COLO829 (cell line): Measurements from ENCODE around the gene RBM15.

Experiments
- DNase-seq: peaks from one replicate; pipeline ENCODE4 v3.0.0; 2012; ENCODE audit warnings: low spot score

The RBM15 gene

DNA sequence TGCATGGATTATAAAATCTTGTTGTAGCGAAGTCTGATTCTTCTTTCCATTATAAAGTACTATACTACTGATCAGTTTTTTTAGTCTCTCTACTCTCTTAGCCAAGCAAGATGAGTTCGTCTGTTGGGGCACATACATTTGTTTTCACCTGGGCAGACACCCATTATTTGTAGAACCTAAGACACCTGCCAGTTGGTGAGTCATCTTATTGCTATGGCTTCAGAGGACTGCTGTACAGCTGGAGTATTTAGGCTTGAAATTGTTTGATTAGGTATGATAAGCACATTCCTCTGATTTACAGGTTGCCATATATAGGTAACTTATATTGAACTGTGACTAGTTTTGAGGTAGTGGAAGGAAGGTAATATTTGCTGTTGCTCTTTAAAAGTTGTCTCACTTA is 17.2 kb downstream of the RBM15 start:
- DNase-seq, result no peak

DNA sequence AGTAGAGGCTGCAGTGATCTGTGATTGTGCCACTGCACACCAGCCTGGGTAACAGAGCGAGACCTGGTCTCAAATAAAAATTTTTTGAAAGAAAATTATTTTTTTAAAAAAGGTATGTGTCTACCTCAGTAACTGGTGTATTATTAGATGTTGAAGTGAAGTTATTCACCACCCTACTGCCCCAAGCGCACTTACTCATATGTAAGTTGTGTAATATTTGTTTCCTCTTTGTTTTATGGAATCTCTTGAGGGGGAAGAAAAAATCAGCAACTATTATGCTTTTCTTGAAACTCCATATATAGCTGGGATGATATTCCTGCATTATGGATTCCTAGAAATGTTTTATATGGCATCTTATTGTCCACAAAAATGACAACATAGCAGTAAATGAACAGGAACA is 21.3 kb downstream of the RBM15 start:
- no peak for DNase-seq

DNA sequence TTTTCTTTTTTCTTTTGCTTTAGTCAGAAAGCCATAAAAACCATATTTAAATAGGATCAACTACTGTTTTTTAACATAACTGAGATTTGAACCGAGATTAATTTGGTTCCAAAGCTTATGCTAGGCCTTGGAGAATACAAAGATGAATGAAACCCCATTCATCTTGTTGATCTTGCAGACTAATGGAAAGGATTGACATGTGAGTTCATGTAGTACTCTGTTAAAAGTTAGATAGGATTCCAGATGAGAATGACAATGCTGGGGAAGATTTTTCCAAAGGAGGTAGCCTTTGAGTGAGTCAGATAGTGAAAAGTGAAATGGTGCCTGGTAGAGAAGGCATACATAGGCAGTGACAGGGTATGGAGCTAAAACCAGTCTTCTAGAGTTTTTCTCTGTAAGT is 22.7 kb downstream of the RBM15 start:
- DNase-seq, result peak; percentile 57

DNA sequence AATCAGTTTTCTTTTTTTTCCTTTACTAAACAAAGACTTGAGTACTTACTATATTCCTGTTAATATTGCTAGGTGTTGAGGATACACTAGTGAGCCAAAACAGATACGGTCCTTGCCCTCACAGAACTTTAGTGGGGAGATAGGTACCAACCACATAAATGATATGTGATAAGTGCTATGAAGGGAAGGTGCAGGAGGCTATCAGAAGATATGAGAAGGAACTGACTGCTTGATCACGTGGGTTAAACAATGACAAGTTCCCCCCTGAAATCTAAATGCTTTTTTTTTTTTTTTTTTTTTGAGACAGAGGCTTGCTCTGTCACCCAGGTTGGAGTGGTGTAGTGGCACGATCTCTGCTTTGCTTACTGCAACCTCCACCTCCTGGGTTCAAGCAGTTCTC is 25.0 kb downstream of the RBM15 start:
- no peak for DNase-seq

DNA sequence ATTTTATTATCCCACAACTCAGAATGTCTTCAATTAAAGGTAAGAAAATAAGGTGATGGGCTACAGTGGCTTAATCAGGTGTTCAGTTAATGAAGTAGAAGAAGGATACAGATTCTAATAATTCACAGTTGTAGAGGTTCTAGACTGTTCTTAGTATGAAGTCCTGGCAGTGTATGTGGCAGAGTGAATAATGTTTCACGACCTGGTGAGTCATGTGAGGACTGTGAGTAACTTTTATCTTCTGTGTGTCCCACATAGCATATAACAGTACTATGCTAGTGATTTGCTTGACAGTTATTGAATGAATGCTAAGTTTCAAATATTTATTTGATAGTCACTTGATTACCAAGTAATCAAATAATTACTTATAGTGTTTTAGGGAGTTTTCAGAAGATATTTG is 31.6 kb downstream of the RBM15 start:
- DNase-seq, result no peak

DNA sequence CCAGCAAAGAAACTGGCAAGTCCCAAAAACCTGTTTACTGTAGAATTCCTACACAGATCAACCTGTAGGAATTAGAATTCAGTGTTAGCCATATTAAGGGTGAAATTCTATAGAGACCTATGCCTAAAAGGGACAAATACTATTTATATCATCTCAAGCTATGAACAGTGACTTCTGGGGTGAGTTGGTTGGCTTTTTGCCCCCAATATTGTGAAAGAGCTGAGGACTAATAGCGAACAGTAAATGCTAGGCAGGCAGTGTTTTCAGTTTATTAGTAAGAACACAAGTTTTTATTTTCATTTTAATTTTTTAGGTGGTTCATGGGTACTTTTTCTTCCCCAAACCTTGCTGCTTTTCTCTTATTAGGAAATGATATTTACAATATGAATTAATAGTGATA is 36.3 kb downstream of the RBM15 start:
- no peak for DNase-seq

DNA sequence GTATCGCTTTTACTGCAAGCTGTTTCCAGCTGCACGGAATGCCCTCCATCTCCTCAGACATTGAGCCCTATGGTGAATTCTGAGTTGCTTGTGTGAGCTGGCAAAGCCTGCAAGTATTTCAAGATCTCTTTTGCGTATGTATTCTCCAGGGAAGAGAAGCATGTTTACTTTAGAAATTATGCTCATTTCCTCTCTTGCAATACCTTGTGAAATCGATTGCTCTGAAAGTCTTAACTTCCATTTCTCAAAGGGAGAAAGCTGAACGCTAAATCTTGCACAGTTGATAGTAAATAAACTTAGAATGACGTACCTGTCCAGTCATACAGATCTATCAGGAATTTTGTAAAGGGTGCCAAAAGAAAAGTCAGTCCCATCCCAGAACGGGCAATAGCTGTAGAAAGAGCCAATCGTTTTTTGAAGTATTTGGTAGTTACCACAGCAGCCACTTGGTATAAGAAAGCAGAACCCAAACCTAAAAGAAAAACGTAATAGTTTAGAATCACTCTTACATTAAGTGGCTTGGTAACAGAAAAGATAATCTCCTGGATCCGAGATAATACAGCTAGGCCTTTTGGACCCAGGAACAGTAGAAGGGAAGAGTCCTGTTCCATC is 41.6 kb downstream of the RBM15 start:
- DNase-seq, result no peak

DNA sequence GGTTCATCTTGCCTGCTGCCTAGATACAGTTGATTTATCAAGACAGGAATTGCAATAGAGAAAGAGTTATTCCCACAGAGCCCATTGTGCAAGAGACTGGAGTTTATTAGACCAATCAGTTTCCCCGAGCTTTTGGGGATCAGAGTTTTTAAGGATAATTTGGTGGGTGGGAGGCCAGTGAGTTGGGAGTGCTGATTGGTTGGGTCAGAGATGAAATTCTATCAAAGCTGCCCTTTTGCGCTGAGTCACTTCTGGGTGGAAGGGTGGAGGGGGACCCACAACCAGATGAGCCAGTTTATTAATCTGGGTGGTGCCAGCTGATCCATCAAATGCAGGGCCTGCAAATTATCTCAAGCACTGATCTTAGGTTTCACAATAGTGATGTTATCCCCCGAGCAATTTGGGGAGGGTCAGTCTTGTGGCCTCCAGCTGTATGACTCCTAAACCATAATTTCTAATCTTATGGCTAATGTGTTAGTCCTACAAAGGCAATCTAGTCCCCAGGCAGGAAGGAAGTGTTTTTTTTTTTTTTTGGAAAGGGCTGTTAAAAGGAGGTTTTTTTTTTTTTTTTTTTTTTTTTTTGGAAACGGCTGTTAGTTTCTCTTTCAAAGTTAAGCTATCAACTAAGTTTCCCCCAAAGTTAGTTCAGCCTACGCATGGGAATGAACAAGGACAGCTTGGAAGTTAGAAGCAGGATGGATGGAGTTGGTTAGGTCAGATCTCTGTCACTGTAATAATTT is 44.2 kb downstream of the RBM15 start:
- no peak for DNase-seq

DNA sequence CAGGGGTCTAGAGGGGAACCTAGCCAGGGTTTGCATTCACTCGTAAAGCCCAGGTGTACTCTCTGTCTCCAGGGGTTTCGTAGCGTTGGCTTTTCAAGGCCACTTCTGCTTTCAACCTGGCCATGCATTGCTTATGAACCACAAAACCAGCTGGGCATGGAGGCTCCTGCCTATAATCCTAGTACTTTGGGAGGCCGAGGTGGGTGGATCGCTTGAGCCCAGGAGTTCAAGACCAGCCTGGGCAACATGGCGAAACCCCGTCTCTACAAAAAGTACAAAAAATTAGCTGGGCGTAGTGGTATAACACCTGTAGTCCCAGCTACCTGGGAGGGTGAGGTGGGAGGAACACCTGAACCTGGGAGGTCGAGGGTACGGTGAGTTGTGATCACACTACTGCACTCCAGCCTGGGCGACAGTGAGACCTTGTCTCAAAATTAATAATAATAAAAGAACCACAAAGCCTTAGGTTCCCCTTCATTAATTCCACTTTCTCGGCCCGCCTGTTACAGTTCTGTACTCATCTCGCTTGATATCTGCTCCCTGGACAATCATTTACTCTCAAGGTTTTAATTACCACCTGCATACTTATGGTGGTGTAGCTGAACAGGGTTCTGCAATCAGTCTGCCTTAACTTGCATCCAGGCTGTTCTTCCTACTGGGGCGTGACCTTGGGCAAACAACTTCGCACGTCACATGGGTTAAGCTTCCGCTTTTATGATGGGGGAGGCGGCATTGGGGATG is 45.6 kb downstream of the RBM15 start:
- DNase-seq, result no peak

DNA sequence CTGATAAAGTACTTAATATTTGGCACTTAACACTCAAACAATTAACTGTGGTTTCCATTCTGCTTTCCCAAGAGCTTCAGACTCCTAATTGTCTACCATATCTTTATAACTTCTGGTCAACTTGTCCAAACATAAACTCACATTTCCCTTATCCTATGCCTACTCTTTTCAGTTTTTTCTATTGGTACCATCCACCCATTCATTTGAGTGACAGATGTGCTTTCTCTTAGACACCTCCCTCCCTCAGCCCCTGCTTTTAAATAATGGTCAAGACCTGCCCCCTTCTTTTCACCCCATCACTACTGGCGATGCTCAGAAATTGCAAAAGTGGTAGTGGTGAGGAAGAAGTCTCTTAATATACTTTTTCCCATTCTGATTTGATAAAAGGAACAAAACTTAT is 46.2 kb downstream of the RBM15 start:
- no peak for DNase-seq

DNA sequence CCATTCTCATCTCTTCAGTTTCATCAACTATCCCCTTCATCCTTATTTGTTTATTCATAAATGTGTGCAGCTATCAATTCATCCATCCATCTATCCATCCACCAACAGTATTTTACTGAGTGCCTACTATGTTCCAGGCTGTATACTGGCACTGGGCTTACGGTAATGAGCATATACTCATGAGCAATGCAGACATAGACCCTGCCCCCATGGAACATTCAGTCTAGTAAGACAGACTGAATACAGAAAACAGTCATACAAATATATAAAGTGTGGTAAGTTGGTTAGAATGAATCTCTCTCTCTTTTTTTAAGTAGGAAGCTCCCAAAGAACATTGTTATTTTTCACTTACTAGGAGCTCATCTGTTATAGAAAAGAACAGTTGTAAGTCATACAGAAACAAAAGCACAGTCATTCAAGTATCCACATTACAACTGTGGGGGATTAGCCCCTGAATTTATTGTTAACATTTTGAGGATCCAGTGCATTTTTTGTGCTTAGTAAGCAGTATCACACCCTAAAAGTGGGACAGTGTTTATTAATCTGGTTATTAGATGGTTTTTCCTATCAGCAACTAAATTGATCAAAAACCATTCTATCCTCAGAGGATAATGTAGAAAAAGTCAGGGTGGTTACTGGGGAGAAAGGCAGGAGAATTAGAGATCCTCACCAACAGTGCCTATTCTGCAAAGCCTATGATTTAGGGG is 48.0 kb downstream of the RBM15 start:
- DNase-seq, result no peak

DNA sequence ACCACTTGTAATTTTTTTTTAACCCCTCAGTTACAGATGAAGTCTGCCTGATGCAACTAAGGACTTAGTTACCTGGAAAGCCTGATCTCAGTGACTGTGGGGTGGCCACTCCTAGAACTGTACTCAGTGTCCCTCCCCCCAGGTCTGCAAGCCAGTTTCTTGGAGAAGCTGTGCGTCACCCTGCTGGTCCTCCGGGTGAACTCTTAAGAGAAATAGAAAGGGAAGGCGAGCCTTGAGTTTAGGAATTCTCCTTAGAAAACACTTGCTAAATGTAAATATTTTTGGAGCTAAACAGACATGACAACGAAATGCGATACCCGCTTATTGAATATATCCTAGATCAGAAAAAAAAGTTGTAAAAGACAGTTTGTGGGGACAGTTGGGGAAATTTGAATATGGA is 50.9 kb downstream of the RBM15 start:
- DNase-seq, result peak; percentile 55

DNA sequence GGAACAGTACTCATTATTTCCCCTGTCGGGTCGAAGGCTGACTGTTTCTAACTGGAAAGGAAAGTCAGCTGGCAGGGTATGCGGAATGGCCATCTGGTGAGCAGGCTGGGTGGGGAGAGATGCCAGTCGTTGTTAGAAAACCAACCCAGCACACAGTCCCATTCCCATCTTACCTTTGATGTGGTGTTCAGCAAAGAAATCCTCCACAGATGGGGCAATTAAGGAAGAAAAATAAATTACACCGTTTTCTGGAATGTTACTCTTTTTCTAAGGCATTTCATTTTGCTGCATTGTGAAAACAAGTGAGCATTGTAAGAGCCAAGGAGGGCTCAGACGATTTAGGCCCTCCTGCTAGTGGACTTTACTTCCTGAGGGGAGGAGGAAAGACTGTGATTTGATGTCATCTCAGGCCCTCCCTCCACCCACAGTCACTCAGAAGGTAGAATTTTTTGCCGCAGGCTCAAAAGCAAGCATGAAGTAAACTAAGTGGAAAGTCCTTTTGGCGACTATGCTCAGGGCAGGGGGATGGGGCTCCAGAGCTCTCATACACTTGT is 51.6 kb downstream of the RBM15 start, which contains the start of gene SLC16A4:
Gene SLC16A4 (minus strand): TSS at position 335 of the 554 bp plus-strand sequence. CDS start 1,703 bp downstream, outside the sequence.
- peak; percentile 81 for DNase-seq

DNA sequence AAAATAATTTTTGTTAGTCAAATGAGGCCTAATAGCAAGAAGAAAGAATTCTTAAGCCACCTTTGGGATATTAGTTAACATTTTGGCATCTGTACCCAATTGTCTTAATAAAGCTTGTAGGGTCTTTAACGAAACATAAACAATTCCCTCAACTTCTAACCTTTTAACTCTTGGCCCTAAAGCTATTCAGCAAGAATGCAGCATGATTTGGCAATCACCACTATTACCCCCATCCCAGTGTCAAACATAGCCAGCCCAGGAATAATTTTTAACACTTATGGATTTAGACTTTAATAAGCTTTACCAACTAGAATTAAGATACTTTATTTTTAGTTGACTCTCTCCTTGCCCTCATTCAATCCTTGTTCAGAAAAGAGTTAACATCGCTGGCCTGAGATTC is 54.1 kb downstream of the RBM15 start:
- no peak for DNase-seq

DNA sequence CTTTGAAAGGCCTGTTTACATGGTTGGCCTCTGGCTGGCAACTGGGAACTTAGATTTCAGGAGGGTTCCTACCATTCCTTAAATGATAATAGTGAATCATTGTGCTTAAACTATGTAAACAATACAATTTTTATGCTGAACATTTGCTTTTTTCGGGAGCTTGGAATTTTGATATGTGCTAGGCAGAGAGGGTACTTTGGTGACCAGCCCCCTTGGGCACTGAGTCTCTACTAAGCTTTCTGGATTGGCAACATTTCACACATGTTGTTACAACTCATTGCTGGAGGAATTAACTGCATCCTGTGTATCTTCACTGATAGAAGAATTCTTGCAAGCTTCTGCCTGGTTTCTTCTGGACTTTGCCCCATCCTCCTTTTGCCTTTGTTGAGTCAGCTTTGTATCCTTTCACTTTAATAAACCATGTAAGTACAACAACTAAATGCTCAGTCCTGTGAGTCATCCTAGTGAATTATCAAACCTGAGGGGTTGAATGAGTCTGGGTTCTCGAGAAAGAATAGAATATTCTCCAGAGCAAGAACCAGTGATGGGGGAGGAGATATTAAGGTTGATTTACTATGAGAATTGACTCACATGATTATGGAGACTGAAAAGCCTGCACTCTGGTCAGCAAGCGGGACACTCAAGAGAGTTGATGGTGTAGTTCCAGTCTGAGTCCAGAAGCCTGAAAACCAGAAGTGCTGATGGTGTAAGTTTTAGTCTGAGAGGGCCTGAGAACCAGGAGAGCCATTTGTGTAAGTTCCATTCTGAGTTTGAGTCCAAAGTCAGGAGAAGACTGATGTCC is 54.7 kb downstream of the RBM15 start:
- peak; percentile 23 for DNase-seq

DNA sequence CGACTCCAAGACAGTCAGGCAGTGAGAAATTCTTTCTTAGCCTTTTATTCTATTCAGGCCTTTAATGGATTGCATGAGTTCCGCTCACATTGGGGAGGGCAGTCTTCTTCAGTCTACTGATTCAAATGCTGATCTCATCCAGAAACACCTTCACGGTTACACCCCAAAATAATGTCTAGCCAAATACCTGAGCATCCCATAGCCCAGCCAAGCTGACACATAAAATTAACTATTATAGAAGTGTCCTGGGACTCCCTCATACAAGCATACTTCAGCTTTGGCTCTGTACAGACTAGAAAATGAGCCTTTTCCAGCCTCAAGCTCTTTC is 55.3 kb downstream of the RBM15 start:
- no peak for DNase-seq
